Dermis lymphatic vessel endothelial cell (primary cell): ENCODE data around the gene ZDHHC17. TPM values are rescaled to one million over a fixed set of nuclear protein-coding genes. Genes with fewer than 3 reads are reported as not detected.

Experiments
- total RNA-seq: library from RNA; depleted of rRNA; stranded (reverse); fragments of >200 nt; gene quantifications from 2 replicates; pipeline ENCODE4 v1.2.1, GENCODE V29; 2014

ZDHHC17 gene, protein sequence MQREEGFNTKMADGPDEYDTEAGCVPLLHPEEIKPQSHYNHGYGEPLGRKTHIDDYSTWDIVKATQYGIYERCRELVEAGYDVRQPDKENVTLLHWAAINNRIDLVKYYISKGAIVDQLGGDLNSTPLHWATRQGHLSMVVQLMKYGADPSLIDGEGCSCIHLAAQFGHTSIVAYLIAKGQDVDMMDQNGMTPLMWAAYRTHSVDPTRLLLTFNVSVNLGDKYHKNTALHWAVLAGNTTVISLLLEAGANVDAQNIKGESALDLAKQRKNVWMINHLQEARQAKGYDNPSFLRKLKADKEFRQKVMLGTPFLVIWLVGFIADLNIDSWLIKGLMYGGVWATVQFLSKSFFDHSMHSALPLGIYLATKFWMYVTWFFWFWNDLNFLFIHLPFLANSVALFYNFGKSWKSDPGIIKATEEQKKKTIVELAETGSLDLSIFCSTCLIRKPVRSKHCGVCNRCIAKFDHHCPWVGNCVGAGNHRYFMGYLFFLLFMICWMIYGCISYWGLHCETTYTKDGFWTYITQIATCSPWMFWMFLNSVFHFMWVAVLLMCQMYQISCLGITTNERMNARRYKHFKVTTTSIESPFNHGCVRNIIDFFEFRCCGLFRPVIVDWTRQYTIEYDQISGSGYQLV
- 112 and 137 TPM in 2 replicates for total RNA-seq

GRCh38 chr12:76763746-76764675, at the start of gene ZDHHC17:
TSS of gene ZDHHC17 (plus strand) at chr12:76764115. CDS start at chr12:76764237, 122 bp downstream.

DNA sequence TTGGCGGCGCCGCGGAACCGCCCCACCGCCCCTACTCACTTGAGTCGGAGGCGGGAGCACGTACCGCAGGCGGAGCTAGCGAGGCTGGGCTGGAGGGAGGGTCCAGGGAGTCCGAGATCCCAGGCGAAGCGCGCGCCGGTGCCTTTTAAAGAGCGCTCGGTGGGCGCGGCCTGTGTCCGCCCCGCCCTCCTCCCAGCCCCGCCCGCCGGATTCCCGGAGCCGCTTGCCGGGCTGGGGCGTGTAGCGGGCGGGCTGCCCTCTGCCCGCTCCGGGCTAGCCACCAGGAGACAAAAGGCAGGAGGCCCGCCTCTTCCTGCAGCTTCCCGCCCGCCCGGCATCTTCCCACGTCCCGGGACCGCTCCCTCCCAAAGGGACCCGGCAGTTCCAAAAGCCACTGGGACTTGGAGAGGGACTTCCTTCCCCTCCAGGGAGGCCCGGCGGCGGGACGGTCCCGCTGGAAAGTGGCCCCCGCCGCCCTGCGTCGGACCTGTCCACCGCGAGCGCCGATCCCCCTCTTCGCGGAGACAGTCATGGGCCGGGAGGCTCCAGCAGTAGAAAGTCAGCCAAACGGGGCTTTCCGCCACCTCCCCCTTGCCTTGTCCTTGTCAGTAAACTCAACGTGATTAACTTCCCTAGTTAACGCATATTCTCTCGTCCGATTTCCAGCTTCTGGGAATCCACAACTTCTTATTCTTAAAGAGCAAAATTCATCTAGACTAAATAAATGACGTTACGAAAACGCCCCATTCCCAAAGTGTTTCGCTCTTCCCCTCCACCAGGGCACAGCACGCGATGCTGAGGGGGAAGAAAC, 115.2 kb downstream of the ZDHHC17 start, which contains the start of gene CSRP2:
Gene CSRP2, minus strand, starts transcription at position 121 of the 811 bp plus-strand sequence. CDS start 12,759 bp downstream, outside the sequence.

Other genes starting within 250 kb of the ZDHHC17 start
- 35.7 and 49.7 TPM in 2 replicates for gene OSBPL8, start 204.3 kb upstream of the ZDHHC17 start, total RNA-seq
- 11.4 and 13.3 TPM in 2 replicates for gene CSRP2, start 114.9 kb downstream of the ZDHHC17 start, total RNA-seq